SU-DHL-6 (cell line): ENCODE results near the gene RFXANK.

Experiments
- H2AFZ ChIP-seq: fragments of 200-600 bp; sonication (generic); 2 replicates; pipeline ENCODE4 v1.6.1; 2014; ENCODE audit warnings: low read depth, mild to moderate bottlenecking, moderate library complexity, mixed read lengths, antibody characterized with exemption, low read length; ENCODE audit not compliant: severe bottlenecking
- H3F3A ChIP-seq: fragments of 200-600 bp; shearing (Covaris generic); 2 replicates; pipeline ENCODE4 v1.6.0; 2016; ENCODE audit warnings: antibody characterized with exemption, mild to moderate bottlenecking; ENCODE audit not compliant: insufficient read depth
- H3K27ac ChIP-seq: fragments of 200-600 bp; sonication (generic); 2 replicates; pipeline ENCODE4 v1.5.1; 2016; ENCODE audit warnings: low read depth, mild to moderate bottlenecking, low read length, moderate library complexity, mixed read lengths
- H3K27me3 ChIP-seq: fragments of 200-600 bp; sonication (generic), shearing (Covaris generic); 2 replicates; pipeline ENCODE4 v1.6.0; 2014; ENCODE audit warnings: mild to moderate bottlenecking, low read length
- H3K36me3 ChIP-seq: fragments of 200-600 bp; sonication (generic); 2 replicates; pipeline ENCODE4 v1.6.1; 2014; ENCODE audit warnings: mild to moderate bottlenecking, low read length, mixed read lengths
- H3K4me2 ChIP-seq: fragments of 300-600, 200-600 bp; shearing (Covaris generic), sonication (generic); 2 replicates; pipeline ENCODE4 v1.6.0; 2014; ENCODE audit warnings: low read length, low read depth, mild to moderate bottlenecking; ENCODE audit not compliant: poor library complexity, severe bottlenecking
- H3K4me3 ChIP-seq: fragments of 200-600 bp; sonication (generic); 2 replicates; pipeline ENCODE4 v1.5.1; 2014; ENCODE audit warnings: antibody characterized with exemption, low read length, mild to moderate bottlenecking, mixed read lengths; ENCODE audit not compliant: insufficient read depth, poor library complexity, severe bottlenecking
- H3K79me2 ChIP-seq: fragments of 200-600 bp; sonication (generic); 2 replicates; pipeline ENCODE4 v1.6.1; 2014; ENCODE audit warnings: mild to moderate bottlenecking, low read length, moderate library complexity; ENCODE audit not compliant: insufficient read depth
- H3K9ac ChIP-seq: fragments of 200-600 bp; sonication (generic); 2 replicates; pipeline ENCODE4 v1.7.0; 2014; ENCODE audit warnings: mild to moderate bottlenecking, low read length
- H3K9me2 ChIP-seq: fragments of 200-600 bp; sonication (generic); replicated peaks from 2 replicates; pipeline ENCODE4 v1.6.1; 2014; ENCODE audit warnings: low read length; ENCODE audit not compliant: insufficient read depth
- H3K9me3 ChIP-seq: fragments of 200-600 bp; sonication (generic); 2 replicates; pipeline ENCODE4 v1.6.1; 2014; ENCODE audit warnings: low read length, mixed read lengths; ENCODE audit not compliant: insufficient read depth
- H4K20me1 ChIP-seq: fragments of 200-600 bp; sonication (generic); 2 replicates; pipeline ENCODE4 v1.6.1; 2014; ENCODE audit warnings: low read depth, mild to moderate bottlenecking, antibody characterized with exemption, low read length, moderate library complexity, mixed read lengths
- EZH2phosphoT487 ChIP-seq: fragments of 200-600 bp; sonication (generic), shearing (Covaris generic); conservative IDR thresholded peaks from 2 replicates; pipeline ENCODE4 v1.6.1; 2018; ENCODE audit warnings: mild to moderate bottlenecking, antibody characterized with exemption, low read length, moderate library complexity, mixed read lengths
- TF ChIP-seq, protein P1 (sequence below): fragments of 200-600 bp; sonication (generic); IDR thresholded peaks from one replicate; pipeline ENCODE4 v1.5.1; 2017; ENCODE audit warnings: antibody characterized with exemption, mild to moderate bottlenecking, low read length, moderate library complexity; ENCODE audit not compliant: insufficient read depth, poor library complexity, severe bottlenecking

Gene RFXANK

DNA sequence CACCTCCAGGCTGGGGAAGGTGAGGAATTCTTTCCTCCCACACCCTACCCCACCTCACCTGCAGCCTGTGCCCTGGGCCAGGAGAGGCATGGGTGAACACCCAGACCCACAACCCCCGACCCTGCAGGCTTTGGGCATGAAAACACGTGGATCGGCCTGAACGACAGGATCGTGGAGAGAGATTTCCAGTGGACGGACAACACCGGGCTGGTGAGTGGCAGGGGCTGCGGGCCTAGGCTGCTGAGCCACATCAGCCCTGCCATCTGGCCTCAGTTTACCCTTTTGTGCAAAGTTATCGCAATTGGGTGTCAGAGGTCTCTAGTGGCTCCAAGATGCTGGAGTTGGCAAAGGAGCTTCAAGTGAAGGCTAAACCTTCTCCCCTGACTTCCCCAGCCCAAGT is 48.4 kb downstream of the RFXANK start:
- TF ChIP-seq EZH2phosphoT487, result no peak
- TF ChIP-seq, protein P1, sequence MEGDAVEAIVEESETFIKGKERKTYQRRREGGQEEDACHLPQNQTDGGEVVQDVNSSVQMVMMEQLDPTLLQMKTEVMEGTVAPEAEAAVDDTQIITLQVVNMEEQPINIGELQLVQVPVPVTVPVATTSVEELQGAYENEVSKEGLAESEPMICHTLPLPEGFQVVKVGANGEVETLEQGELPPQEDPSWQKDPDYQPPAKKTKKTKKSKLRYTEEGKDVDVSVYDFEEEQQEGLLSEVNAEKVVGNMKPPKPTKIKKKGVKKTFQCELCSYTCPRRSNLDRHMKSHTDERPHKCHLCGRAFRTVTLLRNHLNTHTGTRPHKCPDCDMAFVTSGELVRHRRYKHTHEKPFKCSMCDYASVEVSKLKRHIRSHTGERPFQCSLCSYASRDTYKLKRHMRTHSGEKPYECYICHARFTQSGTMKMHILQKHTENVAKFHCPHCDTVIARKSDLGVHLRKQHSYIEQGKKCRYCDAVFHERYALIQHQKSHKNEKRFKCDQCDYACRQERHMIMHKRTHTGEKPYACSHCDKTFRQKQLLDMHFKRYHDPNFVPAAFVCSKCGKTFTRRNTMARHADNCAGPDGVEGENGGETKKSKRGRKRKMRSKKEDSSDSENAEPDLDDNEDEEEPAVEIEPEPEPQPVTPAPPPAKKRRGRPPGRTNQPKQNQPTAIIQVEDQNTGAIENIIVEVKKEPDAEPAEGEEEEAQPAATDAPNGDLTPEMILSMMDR, result no peak
- H3K4me3 ChIP-seq, result no peak overlapping the region
- H3F3A ChIP-seq, result no peaks in the 10 kb centered on the region
- no peaks in the 10 kb centered on the region for H3K27me3 ChIP-seq
- no peak overlapping the region for H3K27ac ChIP-seq
- H3K9me2 ChIP-seq, result no peaks in the 10 kb centered on the region
- H3K9ac ChIP-seq, result no peak overlapping the region
- no peaks in the 10 kb centered on the region for H3K9me3 ChIP-seq
- H3K36me3 ChIP-seq, result no peaks in the 10 kb centered on the region
- no peaks in the 10 kb centered on the region for H3K79me2 ChIP-seq
- H4K20me1 ChIP-seq, result no peaks in the 10 kb centered on the region
- H3K4me2 ChIP-seq, result no peak overlapping the region
- no peak overlapping the region for H2AFZ ChIP-seq

DNA sequence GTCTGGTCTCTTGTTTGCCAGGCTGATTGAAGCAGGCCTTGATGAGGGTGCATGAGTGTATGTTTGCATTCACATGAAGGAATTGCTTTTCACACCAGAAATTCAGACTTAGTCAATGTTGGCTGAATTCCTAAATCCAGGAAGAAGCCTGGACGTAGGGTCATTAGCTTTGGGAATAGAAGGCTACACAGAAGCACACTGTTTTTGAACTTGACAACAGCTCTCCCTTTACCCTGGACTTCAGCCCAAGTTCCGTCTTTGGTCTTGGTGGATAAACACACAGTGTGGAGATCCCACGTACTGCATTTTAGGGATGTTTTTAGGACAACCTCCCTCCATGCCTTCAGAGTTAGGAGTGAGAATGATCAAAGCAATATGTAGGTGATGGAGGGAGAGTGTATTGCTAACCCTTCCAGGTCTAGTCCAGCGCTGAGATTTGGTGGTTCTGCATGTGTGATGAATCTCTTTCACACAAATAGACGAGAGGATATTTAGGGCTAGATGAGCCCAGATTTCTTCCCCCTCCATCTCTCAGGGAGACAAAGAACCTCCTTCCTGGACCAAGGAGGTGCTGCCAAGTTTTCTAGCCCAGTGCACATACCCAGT is 58.2 kb downstream of the RFXANK start:
- H3K9ac ChIP-seq, result no peak overlapping the region
- H3K36me3 ChIP-seq, result no peaks in the 10 kb centered on the region
- no peak overlapping the region for H2AFZ ChIP-seq
- H3F3A ChIP-seq, result no peaks in the 10 kb centered on the region
- H3K4me2 ChIP-seq, result no peak overlapping the region
- no peaks in the 10 kb centered on the region for H3K9me2 ChIP-seq
- no peak for TF ChIP-seq EZH2phosphoT487
- no peak overlapping the region for H3K27ac ChIP-seq
- H3K79me2 ChIP-seq, result no peaks in the 10 kb centered on the region
- H3K9me3 ChIP-seq, result no peaks in the 10 kb centered on the region
- no peak overlapping the region for H3K4me3 ChIP-seq
- H4K20me1 ChIP-seq, result no peaks in the 10 kb centered on the region
- H3K27me3 ChIP-seq, result no peaks in the 10 kb centered on the region
